Pulmonary artery endothelial cell (primary cell): Measurements from ENCODE around the gene ASPHD1. TPM values are rescaled to one million over a fixed set of nuclear protein-coding genes. Genes with fewer than 3 reads are reported as not detected.

Experiments used
- DNase-seq: peaks from one replicate; pipeline ENCODE4 v3.0.0-alpha.2; 2011; ENCODE audit warnings: low read depth, low spot score
- total RNA-seq: library from RNA; depleted of rRNA; stranded (reverse); fragments of >200 nt; gene quantifications from 2 replicates; pipeline ENCODE4 v1.2.3, GENCODE V29; 2014

ASPHD1 gene
- total RNA-seq, 1 donor from 2014 or later, result 1.3 TPM

GRCh38 chr16:29940656-29941055, 40.4 kb downstream of the ASPHD1 start:
- DNase-seq, result no peak

- no peak for DNase-seq
Observed at GRCh38 chr16:29943846-29944799, 43.8 kb downstream of the ASPHD1 start.

GRCh38 chr16:29947897-29948296, 47.6 kb downstream of the ASPHD1 start:
- no peak for DNase-seq

- DNase-seq, result no peak
Observed at GRCh38 chr16:29950806-29951461, 50.6 kb downstream of the ASPHD1 start.

GRCh38 chr16:29951625-29952365, 51.5 kb downstream of the ASPHD1 start:
- no peak for DNase-seq

Other genes starting within 250 kb of the ASPHD1 start
- gene SPN, start 237.2 kb upstream of the ASPHD1 start, total RNA-seq, result not detected in 2 replicates
- 0.04 and 0.13 TPM in 2 replicates for gene QPRT, start 221.3 kb upstream of the ASPHD1 start, total RNA-seq
- gene C16orf54, start 154.5 kb upstream of the ASPHD1 start, total RNA-seq, result not detected in 2 replicates
- not detected in 2 replicates for gene ZG16, start 122.2 kb upstream of the ASPHD1 start, total RNA-seq
- gene KIF22, start 109.7 kb upstream of the ASPHD1 start, total RNA-seq, result 59.4 and 85.2 TPM in 2 replicates
- 267 and 297 TPM in 2 replicates for gene MAZ, start 94.0 kb upstream of the ASPHD1 start, total RNA-seq
- 0.66 and 0.71 TPM in 2 replicates for gene PRRT2, start 88.3 kb upstream of the ASPHD1 start, total RNA-seq
- 17.4 and 26.1 TPM in 2 replicates for gene PAGR1, start 84.3 kb upstream of the ASPHD1 start, total RNA-seq
- 433 and 451 TPM in 2 replicates for gene MVP, start 80.0 kb upstream of the ASPHD1 start, total RNA-seq
- gene CDIPT, start 37.3 kb upstream of the ASPHD1 start, total RNA-seq, result 60.3 and 88.5 TPM in 2 replicates
- 0.53 and 0.73 TPM in 2 replicates for gene SEZ6L2, start 938 bp upstream of the ASPHD1 start, total RNA-seq
- gene KCTD13, start 25.7 kb downstream of the ASPHD1 start, total RNA-seq, result 4.4 and 4.8 TPM in 2 replicates
- 75.9 and 80.9 TPM in 2 replicates for gene TMEM219, start 61.6 kb downstream of the ASPHD1 start, total RNA-seq
- gene TAOK2, start 73.4 kb downstream of the ASPHD1 start, total RNA-seq, result 97.0 and 109 TPM in 2 replicates
- gene HIRIP3, start 95.1 kb downstream of the ASPHD1 start, total RNA-seq, result 7.5 and 11.2 TPM in 2 replicates
- 19.1 and 24.5 TPM in 2 replicates for gene INO80E, start 95.8 kb downstream of the ASPHD1 start, total RNA-seq
- 0.26 and 0.49 TPM in 2 replicates for gene DOC2A, start 110.5 kb downstream of the ASPHD1 start, total RNA-seq
- not detected in 2 replicates for gene C16orf92, start 122.7 kb downstream of the ASPHD1 start, total RNA-seq
- gene TLCD3B, start 130.8 kb downstream of the ASPHD1 start, total RNA-seq, result 0.11 and 0.13 TPM in 2 replicates
- 501 and 602 TPM in 2 replicates for gene ALDOA, start 165.3 kb downstream of the ASPHD1 start, total RNA-seq
- gene PPP4C, start 175.5 kb downstream of the ASPHD1 start, total RNA-seq, result 271 and 311 TPM in 2 replicates
- gene TBX6, start 191.4 kb downstream of the ASPHD1 start, total RNA-seq, result 0.07 and 0.18 TPM in 2 replicates
- 6.1 and 12.2 TPM in 2 replicates for gene YPEL3, start 195.7 kb downstream of the ASPHD1 start, total RNA-seq
- gene GDPD3, start 213.0 kb downstream of the ASPHD1 start, total RNA-seq, result 0.53 and 0.81 TPM in 2 replicates
- 36.6 and 43.7 TPM in 2 replicates for gene MAPK3, start 222.7 kb downstream of the ASPHD1 start, total RNA-seq